Stimulated activated CD8-positive, alpha-beta memory T cell treated with anti-CD3 and anti-CD28 coated beads, Interleukin-15, amount 100 ng/mL, for 4 hours (primary cell): ENCODE results near the gene MTMR12.
"Not testable (repeated sequence)": the region's sequence is repeated elsewhere in the genome, so short reads cannot be mapped to it uniquely, and the experiment has no call there.

Source experiments
- DNase-seq, 2 donors: peaks; one replicate each; pipeline ENCODE4 v3.0.0-alpha.2; 2020; ENCODE audit warnings: low read depth in 2 of 2

MTMR12 gene

DNA sequence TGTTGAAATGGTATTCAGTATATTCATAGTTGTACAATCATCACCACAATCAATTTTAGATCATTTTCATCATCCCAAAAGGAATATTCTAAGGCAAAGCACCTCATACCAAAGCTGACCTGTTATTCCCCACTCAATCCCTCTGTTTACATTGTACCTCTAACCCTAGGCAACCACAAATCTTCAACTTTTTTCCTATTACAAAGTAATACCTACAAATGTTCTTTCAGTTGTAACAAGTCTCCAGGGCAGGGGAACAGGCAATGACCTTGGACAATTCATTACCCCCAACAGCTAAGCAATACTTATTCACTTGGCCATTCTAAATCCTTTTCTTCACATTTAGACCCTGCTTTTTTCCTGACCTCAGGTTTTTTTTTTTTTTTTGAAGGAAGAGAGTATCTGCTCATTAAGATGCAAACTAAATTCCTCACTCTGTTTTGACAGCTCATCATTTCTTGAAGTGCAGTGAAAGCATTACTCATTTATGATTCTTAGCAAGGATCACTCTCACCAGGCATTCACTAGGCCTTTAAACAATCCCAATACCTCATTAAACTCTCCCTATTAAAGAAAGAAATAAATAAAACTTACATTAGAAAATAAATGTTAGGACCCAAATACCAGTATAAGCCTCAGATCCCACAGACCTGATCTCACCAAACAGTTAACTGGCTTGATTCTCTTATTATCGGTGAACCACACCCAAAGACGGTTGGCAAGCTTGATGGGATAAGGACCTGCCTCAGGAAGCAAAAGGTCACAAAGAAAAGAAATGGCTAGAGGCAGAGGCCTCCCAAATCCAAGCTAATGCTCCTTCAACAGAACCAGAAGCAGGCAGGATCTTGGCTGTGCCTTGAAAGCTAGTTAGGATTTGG, 15.3 kb downstream of the MTMR12 start:
- no peak for DNase-seq

DNA sequence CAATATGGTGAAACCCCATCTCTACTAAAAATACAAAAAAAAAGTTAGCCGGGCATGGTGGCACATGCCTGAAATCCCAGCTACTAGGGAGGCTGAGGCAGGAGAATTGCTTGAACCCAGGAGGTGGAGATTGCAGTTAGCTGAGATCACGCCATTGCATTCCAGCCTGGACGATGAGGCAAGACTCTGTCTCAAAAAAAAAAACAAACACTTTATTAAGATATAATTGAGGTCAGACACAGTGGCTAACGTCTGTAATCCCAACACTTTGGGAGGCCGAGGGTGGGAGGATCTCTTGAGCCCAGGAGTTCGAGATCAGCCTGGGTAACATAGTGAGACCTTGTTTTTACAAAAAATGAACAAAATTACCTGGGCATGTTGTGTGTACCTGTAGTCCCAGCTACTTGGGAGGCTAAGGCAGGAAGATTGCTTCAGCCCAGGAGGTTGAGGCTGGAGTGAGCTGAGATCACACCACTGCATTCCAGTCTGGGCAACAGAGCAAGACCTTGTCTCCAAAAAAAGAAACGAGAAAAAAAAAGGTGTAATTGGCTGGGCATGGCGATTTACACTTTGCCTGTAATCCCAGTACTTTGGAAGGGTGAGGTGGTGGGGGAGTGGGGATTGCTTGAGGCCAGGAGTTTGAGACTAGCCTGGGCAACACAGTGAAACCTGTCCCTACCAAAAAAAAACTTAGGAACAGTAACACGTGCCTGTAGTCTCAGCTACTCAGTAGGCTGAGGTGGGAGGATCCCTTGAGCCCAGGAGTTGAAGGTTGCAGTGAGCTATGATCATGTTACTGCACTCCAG, 16.6 kb downstream of the MTMR12 start:
- DNase-seq, result not testable (repeated sequence)

GRCh38 chr5:32291591-32291990, 21.1 kb downstream of the MTMR12 start:
- DNase-seq, result no peak

DNA sequence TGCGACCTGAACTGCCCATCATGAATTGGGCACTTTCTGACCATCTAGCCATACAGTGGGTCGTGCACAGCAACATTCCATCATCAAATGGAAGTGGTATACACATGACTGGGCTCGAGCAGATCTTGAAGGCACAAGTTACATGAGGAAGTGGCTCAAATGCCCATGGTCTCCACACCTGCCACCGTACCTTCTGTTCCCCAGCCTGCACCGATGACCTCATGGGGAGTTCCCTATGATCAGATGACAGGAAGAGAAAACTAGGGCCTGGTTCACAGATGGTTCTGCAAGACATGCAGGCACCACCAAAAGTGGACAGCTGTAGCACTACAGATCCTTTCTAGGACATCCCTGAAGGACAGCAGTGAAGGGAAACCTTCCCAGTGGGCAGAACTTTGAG, 21.8 kb downstream of the MTMR12 start:
- DNase-seq, result no peak

DNA sequence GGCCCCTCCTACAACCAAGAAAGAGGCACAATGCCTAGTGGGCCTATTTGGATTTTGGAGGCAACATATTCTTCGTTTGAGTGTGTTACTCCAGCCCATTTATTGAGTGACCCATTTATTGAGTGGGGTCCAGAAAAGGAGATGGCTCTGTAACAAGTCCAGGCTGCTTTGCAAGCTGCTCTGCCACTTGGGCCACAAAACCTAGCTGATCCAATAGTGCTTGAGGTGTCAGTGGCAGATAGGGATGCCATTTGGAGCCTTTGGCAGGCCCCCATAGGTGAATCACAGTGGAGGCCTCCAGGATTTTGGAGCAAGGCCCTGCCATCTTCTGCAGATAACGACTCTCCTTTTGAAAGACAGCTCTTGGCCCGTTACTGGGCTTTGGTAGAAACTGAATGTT, 22.2 kb downstream of the MTMR12 start:
- not testable (repeated sequence) for DNase-seq

GRCh38 chr5:32289986-32290385, 22.8 kb downstream of the MTMR12 start:
- DNase-seq, result not testable (repeated sequence)

DNA sequence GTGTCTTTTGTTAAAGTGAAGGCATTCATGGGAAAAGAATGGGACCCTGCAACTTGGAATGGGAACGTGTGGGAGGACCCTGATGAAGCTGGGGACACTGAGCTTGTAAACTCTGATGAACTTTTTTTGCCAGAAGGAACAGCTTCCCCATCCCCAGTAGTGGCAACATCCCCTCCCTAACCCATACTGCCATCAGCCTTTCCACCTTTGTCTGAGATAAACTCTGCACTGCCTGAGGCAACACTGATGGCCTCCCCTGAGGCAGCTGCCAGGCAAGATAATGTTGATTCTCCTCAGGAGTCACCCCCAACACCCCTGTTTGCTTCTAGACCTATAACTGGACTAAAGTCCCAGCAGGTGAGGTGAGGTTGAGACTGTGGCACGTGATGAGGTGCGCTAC, 24.6 kb downstream of the MTMR12 start:
- not testable (repeated sequence) for DNase-seq

- DNase-seq, result not testable (repeated sequence)
Measured at GRCh38 chr5:32287525-32287924, 25.2 kb downstream of the MTMR12 start.

- no peak for DNase-seq
Measured at GRCh38 chr5:32285510-32286138, 27.1 kb downstream of the MTMR12 start.

DNA sequence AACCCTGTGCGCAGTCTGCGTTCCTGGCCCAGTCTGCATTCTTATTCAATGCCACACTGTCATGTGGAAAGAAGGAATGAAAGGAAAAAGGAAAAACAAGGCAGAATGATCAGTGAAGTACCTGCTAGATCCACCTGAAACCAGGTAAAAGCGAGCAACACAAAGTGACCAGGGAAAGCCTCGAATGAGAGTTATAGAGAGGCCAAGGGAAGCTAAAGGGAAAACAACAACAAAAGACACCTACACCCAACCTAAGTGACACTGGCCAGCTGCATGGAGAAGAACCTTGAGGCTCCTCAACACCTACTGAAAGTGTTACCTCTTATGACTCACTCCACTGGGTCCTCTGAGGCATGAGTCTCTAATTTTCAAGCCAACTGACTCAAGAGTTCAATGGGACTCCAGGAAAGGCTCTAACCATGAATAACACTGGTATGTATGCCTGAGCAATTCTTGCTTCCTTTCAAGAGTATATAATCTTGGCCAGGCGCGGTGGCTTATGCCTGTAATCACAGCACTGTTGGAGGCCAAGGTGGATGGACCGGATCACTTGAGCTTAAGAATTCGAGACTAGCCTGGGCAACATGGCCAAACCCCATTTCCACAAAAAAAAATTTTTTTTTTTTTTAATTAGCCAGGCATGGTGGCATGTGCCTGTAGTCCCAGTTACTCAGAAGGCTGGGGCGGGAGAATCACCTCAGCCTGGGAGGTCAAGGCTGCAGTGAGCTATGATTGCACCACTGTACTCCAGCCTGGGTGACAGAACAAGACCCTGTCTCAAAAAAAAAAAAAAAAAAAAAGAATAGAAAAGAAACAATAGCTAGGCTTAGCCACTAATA, 29.0 kb downstream of the MTMR12 start:
- no peak for DNase-seq

- DNase-seq, result no peak
Measured at GRCh38 chr5:32283061-32283460, 29.7 kb downstream of the MTMR12 start.

- DNase-seq, result no peak
Measured at GRCh38 chr5:32282633-32283032, 30.1 kb downstream of the MTMR12 start.

DNA sequence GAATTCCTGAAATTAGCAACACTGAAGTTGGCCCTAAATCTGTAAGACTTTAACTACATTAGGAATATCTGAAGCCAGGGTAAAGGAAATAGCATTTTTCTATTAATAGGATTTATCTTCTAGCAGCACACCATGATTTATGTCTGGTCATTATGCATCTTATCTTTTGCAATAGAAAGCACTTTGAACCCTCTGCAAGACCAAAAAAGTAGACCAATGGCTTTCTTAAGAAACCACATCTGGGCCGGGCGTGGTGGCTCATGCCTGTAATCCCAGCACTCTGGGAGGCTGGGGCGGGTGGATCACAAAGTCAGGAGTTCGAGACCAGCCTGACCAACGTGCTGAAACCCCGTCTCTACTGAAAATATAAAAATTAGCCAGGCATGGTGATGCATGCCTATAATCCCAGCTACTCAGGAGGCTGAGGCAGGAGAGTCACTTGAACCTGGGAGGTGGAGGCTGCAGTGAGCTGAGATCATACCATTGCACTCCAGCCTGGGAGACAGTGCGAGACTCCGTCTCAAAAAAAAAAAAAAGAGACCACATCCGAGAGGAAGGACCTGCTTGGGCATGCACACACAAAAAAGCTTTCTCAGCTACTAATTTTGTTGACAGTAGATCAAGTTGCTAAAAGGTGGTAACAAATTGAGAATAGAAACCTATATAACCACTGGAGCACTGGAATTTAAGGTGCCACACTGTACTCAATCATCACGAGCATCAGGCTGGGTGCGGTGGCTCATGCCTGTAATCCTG, 31.2 kb downstream of the MTMR12 start:
- not testable (repeated sequence) for DNase-seq

DNA sequence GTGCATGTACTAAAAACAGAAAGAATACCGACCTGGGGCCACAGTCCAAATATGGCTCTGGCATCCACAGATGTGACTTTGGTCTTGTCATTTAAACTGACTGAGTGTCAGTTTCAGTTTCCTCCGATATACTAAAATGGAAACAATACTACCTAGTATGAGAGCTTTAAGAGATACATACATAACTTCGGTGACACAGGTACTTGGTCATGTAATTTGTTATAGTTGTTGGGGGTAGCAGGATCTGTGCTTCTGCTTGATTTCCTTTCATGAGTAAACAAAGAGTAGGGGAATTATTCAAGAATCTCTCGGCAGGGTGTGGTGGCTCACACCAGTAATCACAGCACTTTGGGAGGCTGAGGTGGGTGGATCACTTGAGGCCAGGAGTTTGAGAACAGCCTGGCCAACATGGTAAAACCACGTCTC, 32.1 kb downstream of the MTMR12 start:
- DNase-seq, result no peak

GRCh38 chr5:32279786-32280185, 33.0 kb downstream of the MTMR12 start:
- no peak for DNase-seq

DNA sequence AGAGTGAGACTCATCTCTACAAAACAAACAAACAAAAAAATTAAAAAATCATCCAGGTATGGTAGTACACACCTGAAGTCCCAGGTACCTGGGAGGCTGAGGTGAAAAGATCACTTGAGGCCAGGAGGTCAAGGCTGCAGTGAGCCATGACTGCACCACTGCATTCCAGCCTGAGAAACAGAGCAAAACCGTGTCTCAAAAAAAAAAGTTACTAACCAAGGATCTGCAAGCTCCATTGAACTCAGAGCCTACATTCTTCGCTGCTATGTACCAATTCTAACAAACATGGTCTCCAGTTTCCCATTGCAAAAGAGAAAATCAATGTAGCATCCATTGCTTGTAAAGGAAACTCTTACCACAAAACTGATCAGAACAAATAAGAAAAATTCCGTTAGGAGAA, 33.5 kb downstream of the MTMR12 start:
- DNase-seq, result no peak

GRCh38 chr5:32278406-32278805, 34.3 kb downstream of the MTMR12 start:
- no peak for DNase-seq

DNA sequence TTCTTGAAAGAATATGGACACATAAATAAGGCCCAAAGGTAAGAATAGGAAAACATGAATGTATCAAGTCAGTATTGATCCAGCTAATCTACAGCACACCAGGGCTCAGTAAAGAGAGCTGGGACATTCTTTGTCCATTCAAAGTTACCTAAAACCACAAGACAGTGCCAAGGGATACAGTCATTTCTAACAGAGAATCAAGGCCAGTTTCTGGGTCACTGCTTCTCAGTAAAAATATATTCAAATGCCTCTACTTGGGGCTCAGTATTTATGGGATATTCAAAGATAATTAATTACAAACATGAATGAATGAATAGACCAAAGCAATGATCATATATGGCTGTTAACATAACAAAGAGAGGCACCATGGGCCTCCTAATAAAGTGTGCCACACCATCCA, 34.9 kb downstream of the MTMR12 start:
- no peak for DNase-seq

GRCh38 chr5:32276173-32276853, 36.4 kb downstream of the MTMR12 start:
- no peak for DNase-seq

DNA sequence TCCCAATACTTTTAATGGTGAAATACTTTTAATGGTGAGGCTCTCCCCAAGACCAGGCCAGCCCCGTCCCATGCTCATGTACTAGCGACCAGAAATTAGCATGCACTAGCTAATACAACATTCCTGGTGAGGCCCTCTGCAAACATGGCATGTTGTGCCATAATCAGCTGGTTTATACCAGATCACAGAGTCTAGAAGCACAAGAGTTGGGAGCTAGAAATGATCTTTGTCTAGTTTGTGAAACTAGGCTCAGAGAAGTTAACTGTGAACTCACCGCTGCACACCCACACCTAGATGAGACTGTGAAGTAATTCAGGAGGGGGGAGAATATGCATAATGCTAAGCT, 37.4 kb downstream of the MTMR12 start:
- no peak for DNase-seq
